AG20443 (cell line): ENCODE results near the gene CDA.
A peak's percentile ranks its signal among the peaks of the same experiment; 100 is the strongest.

Experiments used
- DNase-seq: peaks from one replicate; pipeline ENCODE4 v3.0.0; 2012; ENCODE audit warnings: low spot score, mixed read lengths

The CDA gene

GRCh38 chr1:20615946-20616846, 27.3 kb downstream of the CDA start:
- DNase-seq: peak; percentile 44

GRCh38 chr1:20616847-20617487, 28.1 kb downstream of the CDA start:
- no peak for DNase-seq

- DNase-seq: no peak
Observed at GRCh38 chr1:20618550-20618949, 29.7 kb downstream of the CDA start.

GRCh38 chr1:20619999-20620398, 31.1 kb downstream of the CDA start:
- DNase-seq: no peak

- DNase-seq: no peak
Observed at GRCh38 chr1:20621012-20621411, 32.1 kb downstream of the CDA start.

GRCh38 chr1:20624709-20625108, 35.8 kb downstream of the CDA start:
- DNase-seq: no peak

GRCh38 chr1:20625176-20626097, 36.5 kb downstream of the CDA start:
- no peak for DNase-seq

- DNase-seq: no peak
Observed at GRCh38 chr1:20626098-20626427, 37.2 kb downstream of the CDA start.

GRCh38 chr1:20626524-20626923, 37.6 kb downstream of the CDA start:
- DNase-seq: no peak

- no peak for DNase-seq
Observed at GRCh38 chr1:20630729-20631128, 41.8 kb downstream of the CDA start.

GRCh38 chr1:20632386-20632785, 43.5 kb downstream of the CDA start:
- DNase-seq: no peak

- DNase-seq: peak; percentile 95
Observed at GRCh38 chr1:20633190-20634064, 44.5 kb downstream of the CDA start, which contains the start of gene PINK1. Gene PINK1, plus strand, starts transcription at chr1:20633458. Its CDS starts 91 bp downstream, at chr1:20633549.

GRCh38 chr1:20634065-20634593, 45.2 kb downstream of the CDA start:
- DNase-seq: no peak

- peak; percentile 51 for DNase-seq
Observed at GRCh38 chr1:20634594-20635084, 45.7 kb downstream of the CDA start.

GRCh38 chr1:20636785-20637347, 48.0 kb downstream of the CDA start:
- no peak for DNase-seq

GRCh38 chr1:20640183-20640597, 51.3 kb downstream of the CDA start:
- peak; percentile 72 for DNase-seq

GRCh38 chr1:20641975-20642374, 53.1 kb downstream of the CDA start:
- no peak for DNase-seq

- no peak for DNase-seq
Observed at GRCh38 chr1:20643080-20643479, 54.2 kb downstream of the CDA start.

GRCh38 chr1:20644416-20644815, 55.5 kb downstream of the CDA start:
- DNase-seq: no peak

- no peak for DNase-seq
Observed at GRCh38 chr1:20645414-20645813, 56.5 kb downstream of the CDA start.

- DNase-seq: no peak
Observed at GRCh38 chr1:20648438-20648837, 59.5 kb downstream of the CDA start.
